ENCODE data around the gene ADGRA3.

ADGRA3 gene

GRCh38 chr4:22493523-22493922 is 22.3 kb downstream of the ADGRA3 start:
- DNase-seq (ENCODE audit: low spot score): no peak
- no peak for TF ChIP-seq CTCF (IDR thresholded peaks at IDR 0.05; ENCODE audit: borderline replicate concordance, control extremely low read depth, extremely low read depth, insufficient read depth, missing control alignments)
- in situ Hi-C loops (cut with MboI; ENCODE audit: low sequenced_read_pairs, unreplicated experiment): no loop called here

GRCh38 chr4:22492987-22493386 is 22.9 kb downstream of the ADGRA3 start:
- no peak for TF ChIP-seq CTCF (IDR thresholded peaks at IDR 0.05; ENCODE audit: borderline replicate concordance, control extremely low read depth, extremely low read depth, insufficient read depth, missing control alignments)
- in situ Hi-C loops (cut with MboI; ENCODE audit: low sequenced_read_pairs, unreplicated experiment): no loop called here
- no peak for DNase-seq (ENCODE audit: low spot score)

GRCh38 chr4:22491939-22492338 is 23.9 kb downstream of the ADGRA3 start:
- TF ChIP-seq CTCF (IDR thresholded peaks at IDR 0.05; ENCODE audit: borderline replicate concordance, control extremely low read depth, extremely low read depth, insufficient read depth, missing control alignments): no peak
- in situ Hi-C loops (cut with MboI; ENCODE audit: low sequenced_read_pairs, unreplicated experiment): no loop called here
- DNase-seq (ENCODE audit: low spot score): no peak

DNA sequence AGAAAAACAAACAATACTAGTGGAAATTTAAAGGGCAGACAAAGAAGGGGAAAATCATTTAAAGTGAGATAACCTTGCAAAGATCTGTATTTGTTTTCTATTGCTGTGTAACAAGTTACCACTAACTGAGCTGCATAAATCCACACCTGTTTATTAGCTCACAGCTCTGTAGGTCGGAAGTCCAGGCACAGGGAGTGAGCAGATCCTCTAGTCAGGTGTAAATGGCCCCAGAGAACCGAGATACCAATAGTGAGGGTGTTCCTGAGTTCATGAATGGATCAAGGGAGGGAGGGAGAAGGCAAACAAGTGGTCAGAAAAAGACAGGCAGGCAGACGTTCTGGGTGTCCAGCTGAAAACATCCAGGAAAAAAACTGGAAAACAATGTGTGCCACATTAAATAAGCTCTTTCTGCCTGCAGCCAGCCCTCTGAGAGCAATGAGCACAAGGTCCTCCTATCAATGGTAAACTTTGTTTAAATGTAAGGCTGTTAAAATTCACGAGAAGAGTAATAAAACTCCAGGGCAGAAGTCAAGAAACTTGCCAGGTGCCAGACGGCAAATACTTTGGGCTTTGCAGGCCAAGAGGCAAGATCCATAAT is 25.0 kb downstream of the ADGRA3 start:
- no peak for TF ChIP-seq CTCF (IDR thresholded peaks at IDR 0.05; ENCODE audit: borderline replicate concordance, control extremely low read depth, extremely low read depth, insufficient read depth, missing control alignments)
- no peak for DNase-seq (ENCODE audit: low spot score)
- in situ Hi-C loops (cut with MboI; ENCODE audit: low sequenced_read_pairs, unreplicated experiment): no loop called here

GRCh38 chr4:22488106-22488505 is 27.8 kb downstream of the ADGRA3 start:
- TF ChIP-seq CTCF (IDR thresholded peaks at IDR 0.05; ENCODE audit: borderline replicate concordance, control extremely low read depth, extremely low read depth, insufficient read depth, missing control alignments): no peak
- in situ Hi-C loops (cut with MboI; ENCODE audit: low sequenced_read_pairs, unreplicated experiment): no loop called here
- no peak for DNase-seq (ENCODE audit: low spot score)

DNA sequence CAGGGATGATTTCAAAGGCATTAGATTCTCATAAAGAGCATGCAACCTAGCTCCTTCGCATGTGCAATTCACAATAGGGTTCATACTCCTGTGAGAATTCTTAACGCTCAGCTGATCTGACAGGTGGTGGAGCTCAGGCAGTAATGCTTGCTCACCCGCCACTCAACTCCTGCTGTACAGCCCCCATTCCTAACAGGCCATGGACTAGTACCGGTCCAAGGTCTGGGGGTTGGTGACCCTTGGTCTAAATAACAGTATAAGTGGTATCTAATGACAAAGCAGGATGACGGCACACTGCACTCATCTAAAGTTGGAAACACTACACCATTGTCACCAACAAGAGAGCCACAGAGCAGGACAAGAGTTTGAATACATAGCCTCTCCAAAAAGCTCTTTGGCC is 28.5 kb downstream of the ADGRA3 start:
- no peak for TF ChIP-seq CTCF (IDR thresholded peaks at IDR 0.05; ENCODE audit: borderline replicate concordance, control extremely low read depth, extremely low read depth, insufficient read depth, missing control alignments)
- in situ Hi-C loops (cut with MboI; ENCODE audit: low sequenced_read_pairs, unreplicated experiment): no loop called here
- DNase-seq (ENCODE audit: low spot score): no peak
